ENCODE results near the gene JMJD8. TPM values are rescaled to one million over a fixed set of nuclear protein-coding genes. Genes with fewer than 3 reads are reported as not detected.

JMJD8 gene
- total and polyA plus RNA-seq, 2 experiments from 2014 or later = 87.9 to 96.3 TPM

GRCh38 chr16:725463-726187 is 41.5 kb upstream of the JMJD8 start:
- Histone ChIP-seq H3K4me2 (ENCODE audit: unreplicated experiment) (no peak overlapping the region), H3K27ac (no peak overlapping the region), H3F3A (ENCODE audit: insufficient read depth) (no peaks in the 10 kb centered on the region), H3K9ac (no peak overlapping the region), H3K79me2 (ENCODE audit: insufficient read depth) (no peaks in the 10 kb centered on the region), H4K20me1 (ENCODE audit: insufficient read depth) (no peaks in the 10 kb centered on the region), H3K27me3 (replicated peaks; ENCODE audit: insufficient read depth) (no peaks in the 10 kb centered on the region), H2AFZ (no peak overlapping the region), H3K9me2 (ENCODE audit: insufficient read depth) (no peaks in the 10 kb centered on the region), H3K9me3 (ENCODE audit: low read depth) (no peaks in the 10 kb centered on the region), H3K4me3 (no peak overlapping the region), H3K36me3 (ENCODE audit: low read depth) (no peaks in the 10 kb centered on the region), H3K4me1 (ENCODE audit: insufficient read depth) (no peaks in the 10 kb centered on the region)
- in situ Hi-C loops (cut with MboI) = no loop called here
- no peak for TF ChIP-seq EZH2phosphoT487 (IDR thresholded peaks at IDR 0.05; ENCODE audit: insufficient read depth, low read depth)
- WGBS, 2 experiments (ENCODE audit: low coverage in 1 of 2, low lambda C conversion rate in 2 of 2, missing lambda C conversion rate in 2 of 2) = 71 to 79% methylated on average over 23 of the region's 23 CpGs
- no peak for DNase-seq

- Histone ChIP-seq H3K9ac (no peak overlapping the region), H3K4me3 (no peak overlapping the region), H3K79me2 (ENCODE audit: insufficient read depth) (no peaks in the 10 kb centered on the region), H3K9me2 (ENCODE audit: insufficient read depth) (no peaks in the 10 kb centered on the region), H2AFZ (no peak overlapping the region), H3K4me1 (ENCODE audit: insufficient read depth) (peaks cover 2% of the 10 kb centered on the region; the same call in 1 of the 2 replicates), H3K4me2 (ENCODE audit: unreplicated experiment) (no peak overlapping the region), H3K27me3 (replicated peaks; ENCODE audit: insufficient read depth) (no peaks in the 10 kb centered on the region), H4K20me1 (ENCODE audit: insufficient read depth) (no peaks in the 10 kb centered on the region), H3F3A (ENCODE audit: insufficient read depth) (no peaks in the 10 kb centered on the region), H3K36me3 (ENCODE audit: low read depth) (no peaks in the 10 kb centered on the region), H3K27ac (no peak overlapping the region), H3K9me3 (ENCODE audit: low read depth) (no peaks in the 10 kb centered on the region)
- 81% methylated on average over 7 of the region's 7 CpGs for WGBS, 2 experiments (ENCODE audit: low coverage in 1 of 2, low lambda C conversion rate in 2 of 2, missing lambda C conversion rate in 2 of 2)
- TF ChIP-seq EZH2phosphoT487 (IDR thresholded peaks at IDR 0.05; ENCODE audit: insufficient read depth, low read depth) = no peak
- TF ChIP-seq EZH2 (IDR thresholded peaks at IDR 0.05; ENCODE audit: insufficient read depth, poor library complexity, severe bottlenecking) = no peak
- DNase-seq = no peak
- in situ Hi-C loops (cut with MboI) = no loop called here
Measured at GRCh38 chr16:725041-725376, 40.9 kb upstream of the JMJD8 start.

GRCh38 chr16:724188-725040 is 40.3 kb upstream of the JMJD8 start:
- no peak overlapping the region for H3K9ac ChIP-seq
- DNase-seq = no peak
- no peaks in the 10 kb centered on the region for H3K36me3 ChIP-seq (ENCODE audit: low read depth)
- H3K9me3 ChIP-seq (ENCODE audit: low read depth) = no peaks in the 10 kb centered on the region
- H4K20me1 ChIP-seq (ENCODE audit: insufficient read depth) = no peaks in the 10 kb centered on the region
- no peaks in the 10 kb centered on the region for H3F3A ChIP-seq (ENCODE audit: insufficient read depth)
- no peak overlapping the region for H3K4me3 ChIP-seq
- in situ Hi-C loops (cut with MboI) = no loop called here
- 43% methylated on average over 22 to 25 of the region's 29 CpGs for WGBS, 2 experiments (ENCODE audit: low coverage in 1 of 2, low lambda C conversion rate in 2 of 2, missing lambda C conversion rate in 2 of 2)
- peaks cover 4% of the 10 kb centered on the region; the same call in 1 of the 2 replicates for H3K4me1 ChIP-seq (ENCODE audit: insufficient read depth)
- no peak overlapping the region for H3K4me2 ChIP-seq (ENCODE audit: unreplicated experiment)
- no peaks in the 10 kb centered on the region for H3K9me2 ChIP-seq (ENCODE audit: insufficient read depth)
- no peaks in the 10 kb centered on the region for H3K79me2 ChIP-seq (ENCODE audit: insufficient read depth)
- no peak overlapping the region for H3K27ac ChIP-seq
- H2AFZ ChIP-seq = no peak overlapping the region
- H3K27me3 ChIP-seq (replicated peaks; ENCODE audit: insufficient read depth) = no peaks in the 10 kb centered on the region
- TF ChIP-seq EZH2 (IDR thresholded peaks at IDR 0.05; ENCODE audit: insufficient read depth, poor library complexity, severe bottlenecking) = no peak
- TF ChIP-seq EZH2phosphoT487 (IDR thresholded peaks at IDR 0.05; ENCODE audit: insufficient read depth, low read depth) = no peak

GRCh38 chr16:723695-724094 is 39.6 kb upstream of the JMJD8 start:
- Histone ChIP-seq H3K4me3 (no peak overlapping the region), H3K9me3 (ENCODE audit: low read depth) (no peaks in the 10 kb centered on the region), H2AFZ (no peak overlapping the region), H3K4me2 (ENCODE audit: unreplicated experiment) (no peak overlapping the region), H3K27me3 (replicated peaks; ENCODE audit: insufficient read depth) (no peaks in the 10 kb centered on the region), H3K4me1 (ENCODE audit: insufficient read depth) (peaks cover 4% of the 10 kb centered on the region; the same call in 1 of the 2 replicates), H3K36me3 (ENCODE audit: low read depth) (no peaks in the 10 kb centered on the region), H3K9me2 (ENCODE audit: insufficient read depth) (no peaks in the 10 kb centered on the region), H3F3A (ENCODE audit: insufficient read depth) (no peaks in the 10 kb centered on the region), H3K9ac (no peak overlapping the region), H4K20me1 (ENCODE audit: insufficient read depth) (no peaks in the 10 kb centered on the region), H3K79me2 (ENCODE audit: insufficient read depth) (no peaks in the 10 kb centered on the region; the same call in 1 of the 2 replicates), H3K27ac (no peak overlapping the region)
- TF ChIP-seq EZH2phosphoT487 (IDR thresholded peaks at IDR 0.05; ENCODE audit: insufficient read depth, low read depth) (no peak), EZH2 (IDR thresholded peaks at IDR 0.05; ENCODE audit: insufficient read depth, poor library complexity, severe bottlenecking) (no peak)
- no peak for DNase-seq
- in situ Hi-C loops (cut with MboI) = no loop called here
- 55 to 79% methylated on average over 7 to 9 of the region's 9 CpGs for WGBS, 2 experiments (ENCODE audit: low coverage in 1 of 2, low lambda C conversion rate in 2 of 2, missing lambda C conversion rate in 2 of 2)

All from GM23248 (cell line).